HG03095 (cell line): ENCODE results near the gene C3orf20.
"Not testable (repeated sequence)": the region's sequence is repeated elsewhere in the genome, so short reads cannot be mapped to it uniquely, and the experiment has no call there.

Experiments
- ATAC-seq: cut with Tn5 transposase; IDR thresholded peaks from one replicate; pipeline ENCODE4 v1.9.1; 2021; ENCODE audit warnings: moderate library complexity; ENCODE audit not compliant: unreplicated experiment

C3orf20 gene

DNA sequence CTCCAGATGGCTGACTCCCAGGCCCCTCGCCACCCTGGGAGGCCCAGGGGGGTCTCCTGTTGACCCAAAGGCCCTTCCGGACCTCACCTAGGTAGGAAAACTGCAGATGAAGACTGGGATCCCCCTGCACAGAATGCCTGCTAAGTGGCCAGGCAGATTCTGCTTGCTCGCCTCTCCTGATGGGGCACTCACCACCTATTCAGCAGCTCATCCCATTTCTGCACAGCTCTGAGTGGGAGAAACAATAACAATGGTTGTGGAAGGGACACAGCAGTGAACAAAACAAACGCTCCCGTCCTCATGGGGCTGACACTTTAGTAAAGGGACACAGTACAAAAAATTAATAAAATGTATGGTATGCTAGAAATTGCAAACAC is 118.9 kb downstream of the C3orf20 start:
- ATAC-seq, result no peak

DNA sequence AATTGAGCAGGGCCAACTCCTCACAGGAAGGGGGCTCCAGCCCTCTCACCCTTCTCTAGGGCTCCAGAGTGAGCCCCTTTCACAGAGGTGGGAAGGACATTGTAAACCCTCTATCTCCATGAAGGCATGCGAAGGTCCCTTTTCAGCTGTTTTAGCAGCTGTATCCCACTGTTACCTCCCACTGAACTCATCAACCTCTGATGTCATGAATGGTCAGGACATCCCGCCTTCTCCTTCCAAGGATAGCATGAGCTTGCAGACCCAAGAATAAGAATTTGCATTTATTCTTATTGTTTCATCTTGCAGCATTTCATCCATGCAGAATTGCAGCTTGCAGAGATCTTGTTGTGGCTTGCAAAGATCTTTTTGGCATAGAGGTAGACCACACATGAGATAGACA is 119.5 kb downstream of the C3orf20 start:
- ATAC-seq, result no peak

DNA sequence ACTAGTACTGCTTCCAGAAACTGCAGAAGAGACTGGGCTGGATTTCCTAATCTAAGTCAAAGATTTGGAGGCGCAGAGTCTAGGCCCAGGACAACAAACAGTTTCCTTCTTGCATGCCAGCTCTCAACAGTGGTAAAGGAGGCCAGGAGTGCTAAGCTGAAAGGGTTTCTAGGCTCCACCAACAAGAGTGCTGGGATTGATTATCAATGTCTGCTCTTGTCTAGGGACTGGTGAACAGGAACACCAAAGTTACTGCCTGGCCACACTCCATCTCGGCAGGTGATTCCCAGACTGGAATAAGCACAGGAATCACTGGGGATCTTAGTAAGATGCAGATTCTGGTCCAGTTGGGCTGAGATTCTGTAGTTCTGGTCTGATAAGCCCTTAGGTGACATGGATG is 121.1 kb downstream of the C3orf20 start:
- no peak for ATAC-seq

DNA sequence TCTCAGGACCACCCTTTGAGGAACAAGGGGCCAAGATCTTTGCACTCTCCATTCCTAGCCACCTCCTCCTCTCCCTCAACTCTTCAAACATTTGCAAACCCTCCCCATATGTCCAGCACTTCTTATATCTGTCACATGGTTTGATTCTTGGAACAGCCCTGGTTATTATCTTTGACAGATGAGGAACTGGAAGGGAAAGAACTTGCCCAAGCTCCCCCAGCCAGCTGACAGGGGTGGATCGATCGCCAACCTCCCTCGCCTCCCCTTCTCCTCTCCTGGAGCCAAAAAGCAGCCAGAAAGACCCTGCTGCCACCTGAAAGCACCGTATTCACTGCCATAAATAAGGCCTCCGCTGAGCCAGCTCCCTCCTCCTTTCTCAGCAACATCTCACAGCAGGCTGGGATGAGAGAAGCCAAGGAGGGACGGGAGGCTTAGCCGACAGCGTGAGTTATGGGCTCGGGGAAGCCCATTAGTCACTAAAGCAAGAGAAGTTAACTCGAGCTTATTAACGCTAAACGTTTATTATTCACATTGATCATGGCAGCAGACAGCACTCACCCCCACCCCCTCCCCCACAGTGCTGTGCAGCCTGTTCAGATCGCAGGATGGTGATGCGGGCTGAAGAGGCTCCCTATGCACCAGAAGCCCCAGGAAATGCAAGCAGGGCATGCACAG is 121.6 kb downstream of the C3orf20 start:
- no peak for ATAC-seq

DNA sequence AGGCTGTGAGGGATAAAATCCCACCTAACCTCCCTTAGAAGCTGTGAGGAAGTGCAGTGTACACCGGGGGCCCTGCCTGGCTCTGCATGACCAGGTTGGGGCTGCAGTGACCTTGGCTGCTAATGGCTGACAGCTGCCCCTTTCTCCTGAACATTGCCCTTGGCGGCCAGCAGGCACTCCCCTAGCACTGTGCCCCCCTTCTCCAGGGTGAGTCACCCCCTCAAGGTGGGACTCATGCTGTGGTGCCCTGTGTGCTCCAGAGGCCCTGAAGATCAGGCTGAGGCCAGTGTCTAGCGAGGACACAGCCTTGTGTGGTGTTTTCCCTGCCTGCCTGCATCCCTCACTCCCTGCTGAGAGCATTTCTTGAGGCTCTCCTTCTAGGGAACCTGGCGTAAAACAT is 122.8 kb downstream of the C3orf20 start:
- ATAC-seq, result no peak

DNA sequence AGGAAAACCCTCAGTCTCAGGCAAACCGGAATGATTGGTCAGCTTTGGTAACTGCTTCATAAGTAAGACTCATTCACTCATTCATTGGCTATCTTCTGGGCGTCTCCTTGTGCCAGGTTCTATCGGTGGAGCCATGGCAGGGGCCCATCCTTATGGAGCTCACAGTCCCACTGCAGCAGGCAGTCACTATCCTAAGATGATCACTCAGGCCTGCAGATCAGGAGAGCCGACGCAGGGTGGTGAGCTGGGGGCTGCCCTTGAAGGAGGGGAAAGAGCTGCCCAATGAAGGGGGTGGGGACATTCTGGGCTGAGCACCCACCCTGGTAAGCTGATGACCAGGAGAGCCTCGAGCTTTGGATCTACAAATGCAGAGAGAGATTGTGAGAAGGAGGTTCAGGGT is 123.3 kb downstream of the C3orf20 start:
- no peak for ATAC-seq

DNA sequence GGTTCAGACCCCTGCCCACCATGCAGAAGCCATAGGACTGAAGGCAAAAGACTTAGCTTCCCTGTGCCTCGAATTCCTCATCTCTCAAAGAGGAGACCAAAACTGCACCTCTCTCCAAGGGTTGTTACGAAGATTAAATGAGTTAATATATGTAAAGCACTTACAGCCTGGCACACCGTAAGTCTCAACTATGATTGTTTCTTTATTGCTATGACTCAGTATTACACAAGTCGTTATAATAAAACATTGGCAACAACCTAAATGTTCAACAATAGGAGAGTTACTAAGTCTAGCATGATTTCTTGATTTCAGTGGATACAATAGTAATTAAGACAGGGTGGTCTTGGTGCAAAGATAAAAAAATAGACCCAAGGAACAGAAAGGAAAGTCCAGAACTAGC is 124.2 kb downstream of the C3orf20 start:
- ATAC-seq, result no peak

DNA sequence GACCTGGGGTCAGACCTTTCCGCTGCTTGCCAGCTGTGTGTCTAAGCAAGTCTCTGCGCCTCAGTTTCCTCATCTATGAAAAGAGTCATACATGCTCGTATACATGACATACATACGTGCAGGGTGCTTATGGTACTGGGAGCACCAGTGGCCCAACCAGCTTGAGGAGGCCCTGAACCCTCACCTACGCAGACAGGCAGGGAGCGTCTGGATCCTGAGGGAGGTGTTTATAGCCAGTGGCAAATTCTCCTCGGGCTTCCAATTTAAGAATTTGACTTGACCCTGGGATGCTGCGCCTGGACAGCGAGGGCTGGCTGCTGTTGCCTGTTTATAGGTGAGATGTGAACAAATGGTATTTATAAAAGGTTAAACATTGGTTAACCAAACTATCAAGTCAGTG is 126.1 kb downstream of the C3orf20 start:
- ATAC-seq, result no peak

DNA sequence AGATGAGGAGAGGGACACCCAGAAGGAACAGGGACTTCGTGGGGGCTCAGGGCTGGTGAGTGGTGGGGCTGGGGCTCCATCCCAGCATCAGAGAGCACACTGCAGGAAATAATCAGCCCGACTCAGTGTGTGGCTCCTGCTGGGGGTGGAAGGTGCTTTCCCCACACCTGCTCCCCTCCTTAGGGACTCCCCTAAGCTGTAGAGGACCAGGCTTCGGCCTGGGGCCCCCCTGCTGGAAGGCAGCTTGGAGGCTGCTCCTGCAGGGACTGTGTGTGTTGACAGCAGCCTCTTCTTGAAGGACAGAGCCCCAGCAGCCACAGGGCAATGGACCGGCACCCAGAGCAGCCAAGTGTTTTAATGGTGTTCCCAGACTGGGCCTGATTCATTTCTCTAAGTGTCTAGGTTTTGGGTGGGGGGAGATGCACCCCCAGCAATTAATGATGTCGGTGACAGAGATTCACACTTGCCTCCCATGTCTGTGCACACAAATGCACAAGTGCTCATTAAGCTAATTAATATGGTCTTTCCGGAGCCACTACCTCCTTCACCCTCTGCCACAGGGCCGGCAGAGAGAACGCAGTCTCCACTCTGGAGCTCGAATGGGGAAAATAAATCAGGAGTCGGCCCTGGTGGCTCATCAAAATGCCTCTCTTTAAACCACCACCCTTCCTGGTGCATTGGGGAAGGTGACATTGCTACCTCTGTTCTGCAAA is 126.9 kb downstream of the C3orf20 start:
- no peak for ATAC-seq

DNA sequence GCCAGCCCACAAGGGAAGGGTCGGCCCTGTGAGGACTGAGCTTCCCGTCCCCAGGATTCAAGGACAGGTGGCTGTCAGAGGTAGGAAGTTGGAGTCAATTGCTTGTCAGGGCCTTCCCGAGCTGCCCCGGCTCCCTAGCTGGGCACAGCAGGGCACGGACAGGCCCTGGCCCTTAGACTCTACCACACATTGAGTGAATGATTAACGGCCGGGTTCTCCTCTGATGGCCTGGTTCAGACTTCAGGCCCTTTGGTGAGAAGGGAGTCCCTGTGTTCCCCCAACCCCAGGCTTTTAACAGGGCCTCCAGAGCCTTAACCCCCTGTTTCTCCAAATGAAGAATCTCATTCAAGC is 127.4 kb downstream of the C3orf20 start:
- no peak for ATAC-seq

DNA sequence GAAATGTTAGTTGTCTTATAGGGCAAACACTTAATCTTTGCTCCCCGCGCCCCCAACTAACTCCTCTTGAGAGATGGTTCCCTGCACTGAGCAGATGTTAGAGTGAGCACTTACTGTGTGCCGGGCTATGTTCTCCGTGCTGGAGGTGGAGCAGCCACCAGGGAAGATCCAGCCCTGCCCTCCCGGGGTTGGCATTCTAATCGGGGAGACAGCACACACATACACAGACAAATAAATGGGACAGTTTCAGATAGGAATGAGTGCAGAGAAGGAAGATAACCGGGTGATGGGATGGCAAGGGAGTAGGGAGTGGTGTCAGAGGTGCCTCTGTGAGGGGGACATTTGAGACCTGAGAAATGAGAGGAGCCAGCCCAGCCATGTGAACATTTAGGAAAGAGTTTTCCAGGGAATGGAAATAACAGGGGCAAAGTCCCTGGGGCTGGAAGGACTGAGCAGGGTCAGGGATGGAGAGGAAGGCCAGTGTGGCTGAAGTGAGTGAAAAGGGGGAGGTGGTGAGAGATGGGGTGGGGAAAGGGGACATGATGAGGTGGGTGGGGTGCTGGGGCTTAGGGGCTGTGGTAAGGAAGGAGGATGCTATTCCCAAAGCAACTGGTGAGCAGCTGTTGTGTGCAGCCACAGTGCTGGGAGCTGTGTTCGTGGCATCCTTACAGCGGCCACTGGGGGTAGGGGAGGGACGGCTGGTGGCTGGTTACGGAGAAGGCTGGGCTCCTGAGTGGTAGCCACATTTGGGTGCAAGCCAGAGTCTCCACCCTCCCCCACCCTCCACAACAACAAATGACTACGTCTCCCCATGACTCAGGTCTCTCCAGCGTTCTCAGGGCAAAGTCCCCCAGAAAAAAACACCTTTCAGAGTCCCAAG is 128.4 kb downstream of the C3orf20 start:
- ATAC-seq, result no peak

DNA sequence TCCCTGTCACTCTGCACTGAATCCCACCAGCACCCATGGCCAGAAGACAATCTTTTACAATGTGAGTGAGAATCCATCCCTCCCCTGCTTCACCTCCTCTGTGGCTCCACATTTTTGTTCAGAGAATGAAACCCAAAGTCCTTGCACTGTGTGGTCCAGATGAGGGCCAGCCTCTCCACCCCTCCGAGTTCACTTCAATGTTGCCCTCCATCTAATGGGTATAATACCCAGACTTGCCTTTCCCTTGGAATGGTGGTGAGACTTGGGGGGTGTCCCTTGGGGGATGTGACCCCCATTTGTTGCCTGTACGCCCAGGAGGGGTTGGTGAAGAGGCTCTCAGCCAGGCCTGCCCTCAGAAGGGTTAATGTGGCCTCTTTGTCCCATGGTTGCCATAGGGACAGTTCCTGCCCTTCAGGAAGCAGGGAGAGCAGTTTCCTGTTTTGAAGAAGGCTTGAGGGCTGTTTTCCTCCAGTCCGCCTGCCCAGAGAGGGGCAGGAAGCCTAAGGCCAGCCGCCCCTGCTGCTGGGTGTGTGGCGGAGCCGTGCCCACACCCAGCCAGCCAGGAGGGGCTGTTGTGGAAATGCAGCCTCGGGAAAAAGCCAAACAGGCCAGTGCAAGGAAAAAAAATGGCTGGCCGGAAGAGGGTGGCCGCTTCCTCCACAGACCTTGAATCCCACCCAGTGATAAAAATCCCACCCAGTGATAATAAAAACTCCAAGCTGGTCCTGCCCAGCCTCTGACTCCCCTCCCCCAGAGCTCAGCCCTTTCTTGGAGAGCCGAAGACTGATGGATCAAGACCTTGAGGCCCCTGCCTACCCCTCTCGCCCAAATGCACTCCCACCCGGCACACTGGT is 129.3 kb downstream of the C3orf20 start:
- no peak for ATAC-seq

DNA sequence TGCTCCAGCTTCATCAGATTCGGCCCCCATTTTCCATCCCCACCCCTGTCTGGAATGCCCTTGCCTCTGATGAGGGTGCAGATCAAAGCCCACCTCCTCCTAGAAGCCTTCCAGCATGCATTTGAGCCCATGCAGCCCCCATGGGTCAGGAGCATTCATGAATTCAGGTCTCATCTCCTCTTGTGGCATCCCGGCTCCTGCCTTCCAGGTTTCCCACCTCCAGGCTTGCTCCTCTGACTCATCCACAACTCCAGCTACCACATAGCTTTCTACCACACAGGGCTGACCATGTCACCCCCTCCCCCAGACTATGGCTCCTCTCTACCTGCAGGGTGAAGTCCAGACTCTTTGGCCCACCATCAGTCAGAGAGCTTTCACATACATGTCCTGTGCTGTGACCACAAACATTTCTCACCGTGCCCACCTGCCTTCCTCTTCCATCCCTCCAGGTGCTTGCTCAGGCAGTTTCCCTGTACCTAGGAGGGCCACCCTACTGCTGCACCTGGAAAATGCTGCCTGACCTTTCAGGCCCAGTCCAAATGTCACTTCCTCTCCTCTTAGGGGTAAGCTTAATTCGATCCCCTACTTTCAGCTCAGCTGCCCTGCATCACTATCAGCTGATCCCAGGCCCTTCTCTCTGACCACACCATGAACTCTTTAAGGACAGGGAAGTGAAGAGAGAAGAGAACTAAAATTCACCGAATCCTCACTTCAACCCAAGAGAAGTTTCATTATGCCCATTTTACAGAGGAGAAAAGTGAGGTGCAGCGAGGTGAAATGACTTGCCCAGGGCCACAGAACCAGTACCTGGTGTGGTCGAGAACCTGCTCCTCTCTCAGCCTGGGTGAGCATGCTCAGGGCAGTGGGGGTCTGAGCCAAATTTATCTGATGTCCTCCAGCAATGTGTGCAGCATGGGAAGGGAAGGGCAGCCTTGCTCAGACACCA is 130.2 kb downstream of the C3orf20 start:
- ATAC-seq, result no peak

DNA sequence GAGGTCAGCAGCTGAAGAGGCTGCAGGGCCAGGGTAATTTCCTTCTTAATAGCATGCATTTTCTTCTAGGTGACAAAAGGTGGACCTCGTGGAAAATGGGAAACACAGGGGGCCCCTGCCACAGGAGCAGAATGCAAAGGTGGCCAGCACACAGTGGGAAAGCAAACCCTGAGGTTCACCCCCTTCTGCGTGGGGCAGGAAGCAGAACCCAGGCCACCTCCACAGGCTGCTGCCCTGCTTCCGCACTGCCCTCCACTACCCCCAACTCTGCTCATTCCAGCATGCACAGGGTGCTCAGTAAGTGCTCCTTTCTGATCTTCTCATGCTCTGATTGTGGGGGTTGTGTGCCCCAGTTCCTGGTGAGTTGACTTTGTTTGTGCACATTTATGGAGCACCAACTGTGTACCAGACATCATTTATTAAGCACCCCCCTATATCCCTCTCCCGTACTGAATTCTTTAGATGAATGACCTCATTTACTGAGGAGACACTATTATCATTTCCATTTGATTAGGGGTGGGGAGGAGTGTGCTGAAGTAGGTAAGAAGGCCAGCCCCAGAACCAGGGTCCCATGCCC is 131.1 kb downstream of the C3orf20 start:
- ATAC-seq, result no peak

DNA sequence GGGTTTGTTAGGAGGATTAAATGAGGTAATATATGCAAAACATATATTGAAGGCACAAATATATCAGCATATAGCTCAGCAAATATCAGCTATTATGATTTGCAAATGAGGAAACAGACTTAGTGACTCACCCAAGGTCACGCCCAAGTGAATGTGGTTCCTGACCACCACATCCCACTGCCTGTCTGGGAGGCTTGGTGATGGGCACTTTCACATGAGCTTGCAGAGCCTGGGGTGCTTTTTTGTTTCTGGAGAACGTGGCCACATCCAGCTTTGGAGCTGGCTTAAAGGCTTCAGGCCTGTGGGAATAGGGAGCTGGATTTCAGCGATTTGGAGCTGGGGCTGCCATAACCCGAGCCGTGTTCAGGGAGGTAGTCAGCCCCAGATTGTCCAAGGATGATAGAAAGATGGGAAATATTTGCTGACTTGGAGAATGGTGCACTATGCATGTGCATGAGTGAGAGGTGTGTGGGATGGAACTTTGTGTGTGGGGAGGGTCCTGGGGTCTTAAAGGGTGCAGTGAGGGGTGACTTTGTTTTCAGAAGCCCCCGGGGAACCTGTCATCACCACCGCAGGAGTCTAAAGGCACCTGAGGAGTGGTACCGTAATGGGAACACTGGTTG is 131.8 kb downstream of the C3orf20 start:
- ATAC-seq, result no peak

DNA sequence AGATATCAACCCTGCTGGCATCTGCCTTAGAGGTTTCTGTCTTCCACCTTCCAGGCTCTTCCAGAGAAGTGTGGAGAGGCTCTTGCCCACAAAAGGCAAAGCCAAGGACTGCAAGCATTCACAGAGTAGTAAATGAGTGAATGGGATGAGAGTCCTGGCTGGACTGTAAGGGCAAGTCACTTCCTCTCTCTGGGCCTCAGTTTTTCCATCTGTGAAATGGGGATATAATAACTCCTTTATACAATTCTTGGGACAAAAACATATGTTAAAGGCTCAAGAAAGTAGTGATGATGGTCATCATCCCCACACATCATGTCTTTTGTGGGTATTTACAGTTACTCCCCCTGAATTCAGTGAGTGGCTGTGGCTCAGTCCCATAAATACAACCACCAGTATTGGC is 133.1 kb downstream of the C3orf20 start:
- ATAC-seq, result no peak

DNA sequence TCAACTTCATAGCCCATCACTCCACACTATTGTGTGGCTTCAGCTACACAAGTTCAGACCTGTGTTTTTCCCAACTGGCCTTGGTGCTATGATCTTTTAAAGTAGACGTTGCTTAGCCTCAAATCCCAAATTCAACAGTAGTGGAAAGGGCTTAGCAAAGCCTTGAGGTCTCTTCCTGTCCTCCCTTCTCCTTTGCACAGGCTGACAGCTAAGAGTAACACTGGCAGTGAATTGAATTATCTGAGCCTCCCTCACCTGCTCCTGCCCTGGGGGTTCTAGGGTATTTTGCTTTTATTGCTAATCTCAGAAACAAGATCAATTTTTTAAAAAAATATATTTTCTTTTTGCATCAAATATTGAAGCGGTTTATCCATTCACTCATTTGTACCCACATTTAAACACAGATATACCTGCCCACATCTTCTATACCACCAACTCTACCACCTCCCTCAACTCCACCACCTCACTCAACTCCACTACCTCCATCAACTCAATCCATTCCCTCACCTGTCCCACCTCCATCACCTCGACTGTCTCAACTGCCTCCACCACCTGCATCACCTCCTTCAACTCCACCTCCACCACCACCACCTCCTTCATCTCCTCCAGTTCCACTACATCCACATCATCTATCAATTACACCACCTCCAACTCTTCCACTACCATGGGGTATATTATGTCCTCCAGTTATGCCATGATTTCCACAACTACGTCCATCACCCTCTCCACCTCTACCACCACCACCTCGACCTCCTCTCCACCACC is 133.7 kb downstream of the C3orf20 start:
- no peak for ATAC-seq

DNA sequence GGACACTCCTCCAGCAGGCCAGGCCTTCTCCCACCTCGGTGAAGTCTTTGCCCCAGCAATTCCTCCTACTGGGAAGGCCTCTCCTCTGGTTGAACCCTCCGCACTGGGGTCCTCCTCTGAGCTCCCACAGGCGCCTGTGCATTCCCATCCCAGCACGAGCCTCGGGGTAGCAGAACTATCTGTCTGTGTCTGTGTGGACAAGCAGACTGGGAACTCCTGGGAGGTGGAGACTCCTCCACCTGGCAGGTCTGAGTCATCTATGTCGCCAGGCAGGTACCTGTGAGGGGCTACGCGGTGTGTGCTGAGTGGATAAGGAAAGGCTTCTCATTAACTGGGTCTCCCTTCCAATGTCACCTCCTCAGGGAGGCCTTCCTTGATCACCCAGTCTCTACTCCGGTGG is 134.7 kb downstream of the C3orf20 start:
- not testable (repeated sequence) for ATAC-seq
